Pancreas (tissue), 10 donors: ENCODE results near the gene GZF1. TPM values are rescaled to one million over a fixed set of nuclear protein-coding genes. Genes with fewer than 3 reads are reported as not detected.
A peak's percentile ranks its signal among the peaks of the same experiment; 100 is the strongest.

Experiments used
- ATAC-seq, 4 donors: fragments of 200-7000 bp; cut with Tn5 transposase; one replicate each; pipeline versions ENCODE4 v1.8.0 to v1.9.1; 2020; ENCODE audit warnings: mild to moderate bottlenecking in 4 of 4, moderate library complexity in 4 of 4
- DNase-seq, 6 donors: peaks; one replicate each; pipeline ENCODE4 v3.0.0-alpha.2; 2020
- FAIRE-seq: peaks from 2 replicates; lab custom pipeline; 2012; peaks lifted over from hg19 to GRCh38; lab: Jason Lieb, UNC
- H3K27ac ChIP-seq, 4 donors: fragments of 200-600 bp; sonication (generic); 1 replicate in 3 of 4; 2 replicates in 1 of 4; pipeline versions ENCODE4 v1.5.0 to v1.8.0; 2020
- H3K27me3 ChIP-seq, 4 donors: fragments of 200-600 bp; one replicate each; pipeline ENCODE4 v1.8.0; 2021
- H3K36me3 ChIP-seq, 3 donors: fragments of 200-600 bp; sonication (generic) in 1 of 3; one replicate each; pipeline versions ENCODE4 v1.5.0 to v1.8.0; 2020 to 2021
- H3K4me1 ChIP-seq, 3 donors: fragments of 200-600 bp; one replicate each; pipeline ENCODE4 v1.8.0; 2021
- H3K4me3 ChIP-seq, 4 donors: fragments of 200-600 bp; sonication (generic) in 2 of 4; one replicate each; pipeline versions ENCODE4 v1.5.0 to v1.8.0; 2020 to 2021
- H3K9me3 ChIP-seq, 4 donors: fragments of 200-600 bp; one replicate each; pipeline ENCODE4 v1.8.0; 2021
- WGBS, 2 donors: extraction: QIAGEN DNeasy Blood & Tissue Kit; methylation state at CpG; one replicate each; pipeline ENCODE4 v1.1.7; 2013; 5-methylcytosine and 5-hydroxymethylcytosine counted together
- intact Hi-C, 3 donors: fragments of 100-400 bp; cut with DNase I; formaldehyde crosslinking; loops; one replicate each; pipeline versions ENCODE4 v1.11.1 to v1.14.2; 2022
- polyA plus RNA-seq, 2 donors: library from polyadenylated mRNA; stranded (reverse); fragments of 200-250 nt; gene quantifications; one replicate each; pipeline ENCODE4 v1.2.3, GENCODE V29; 2013
- total RNA-seq, 6 donors: library from RNA; stranded (reverse); fragmentation: NEBNext Ultra II Directional in 4 of 6; extraction: Animal tissue kit (Norgen Biotek cat#: 25700) in 4 of 6; gene quantifications; one replicate each; pipeline versions ENCODE4 v1.2.1 to v1.2.4, GENCODE V29; 2021 to 2023
- TF ChIP-seq, protein P1 (sequence below), 4 donors: fragments of 200-600 bp; sonication (generic) in 3 of 4; IDR thresholded peaks; one replicate each; pipeline versions ENCODE4 v1.5.0 to v1.8.0; 2021; ENCODE audit warnings: antibody characterized with exemption in 4 of 4
- donor health status: healthy with polysubstance abuse.
- donor health status: DM: no; HTN: no; CAD: no; lungs with moderate emphysema.
- donor health status: DM: no; HTN: no; CAD: no.
- donor health status: control.
- donor health status: control.
- donor health status: Bipolar disorder and iron deficiency.
- donor health status: DM: yes; HTN: yes; CAD: no.
- donor health status: DM: no; HTN: no; CAD: no.
- donor health status: DM: no; HTN: no; CAD: no.
- donor health status: DM: yes; HTN: yes; CAD: no.

Gene GZF1
- total and polyA plus RNA-seq, 8 donors: 3.5 to 7.9 (median 4.3) TPM

DNA sequence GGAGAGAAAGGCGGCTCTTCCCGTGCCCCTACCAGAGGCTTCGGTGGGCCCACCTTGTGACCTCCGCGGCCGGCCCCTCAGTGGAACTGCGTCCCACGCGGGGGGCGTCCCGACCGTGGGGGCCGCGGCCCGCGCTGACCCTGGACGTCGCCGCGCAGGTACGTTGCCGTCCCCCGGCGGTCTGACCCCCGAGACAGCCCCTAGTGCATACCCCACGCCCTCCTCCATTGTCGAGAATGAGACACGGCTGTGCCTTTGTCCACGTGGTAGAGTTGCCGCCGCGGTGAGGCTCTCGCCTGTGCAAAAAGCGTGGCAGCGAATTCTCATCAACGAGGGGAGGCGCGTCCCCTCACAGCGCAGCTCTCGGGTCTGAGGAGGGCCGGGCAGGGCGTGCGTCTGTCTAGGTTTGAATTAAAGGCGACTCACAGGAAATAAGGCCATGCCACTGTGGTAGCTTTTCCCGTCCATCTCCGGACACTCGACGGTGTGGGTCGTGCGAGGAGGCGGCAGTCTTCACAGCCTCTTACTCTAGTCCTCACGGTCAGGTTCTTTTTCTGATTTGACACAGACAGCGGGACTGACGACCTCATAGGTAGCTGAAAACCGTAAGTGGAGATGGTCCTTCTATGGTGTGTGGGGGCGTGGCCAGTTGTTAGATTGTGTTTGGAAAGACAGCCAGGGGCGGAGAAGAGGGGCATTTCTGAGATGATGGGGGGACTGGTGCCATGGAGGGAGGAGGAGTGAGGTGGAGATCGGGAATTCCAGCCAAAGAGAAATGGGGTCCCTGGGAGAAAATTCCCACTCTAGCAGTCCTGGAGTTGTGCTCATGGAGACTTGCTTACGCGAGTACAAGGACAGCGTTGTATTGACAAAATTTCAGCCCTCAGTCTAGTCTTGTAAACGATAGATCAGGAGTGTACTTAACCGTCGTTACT lies 10.8 kb upstream of the GZF1 start:
- Histone ChIP-seq H3K36me3 (peaks cover 0 to 5% (median 5%) of the 10 kb centered on the region in 3 donors), H3K27me3 (no peaks in the 10 kb centered on the region), H3K4me3 (peak overlapping the region; percentile 94 to 98 (median 96)), H3K27ac (peak overlapping the region; percentile 88 to 99 (median 98)), H3K9me3 (no peaks in the 10 kb centered on the region), H3K4me1 (peaks cover 6 to 15% (median 11%) of the 10 kb centered on the region in 3 donors)
- DNase-seq (peak in 5 of 6 donors; percentile 37 to 79 (median 52)), FAIRE-seq (no peak), ATAC-seq (peak; percentile 25 to 35 (median 31))
- TF ChIP-seq, protein P1, sequence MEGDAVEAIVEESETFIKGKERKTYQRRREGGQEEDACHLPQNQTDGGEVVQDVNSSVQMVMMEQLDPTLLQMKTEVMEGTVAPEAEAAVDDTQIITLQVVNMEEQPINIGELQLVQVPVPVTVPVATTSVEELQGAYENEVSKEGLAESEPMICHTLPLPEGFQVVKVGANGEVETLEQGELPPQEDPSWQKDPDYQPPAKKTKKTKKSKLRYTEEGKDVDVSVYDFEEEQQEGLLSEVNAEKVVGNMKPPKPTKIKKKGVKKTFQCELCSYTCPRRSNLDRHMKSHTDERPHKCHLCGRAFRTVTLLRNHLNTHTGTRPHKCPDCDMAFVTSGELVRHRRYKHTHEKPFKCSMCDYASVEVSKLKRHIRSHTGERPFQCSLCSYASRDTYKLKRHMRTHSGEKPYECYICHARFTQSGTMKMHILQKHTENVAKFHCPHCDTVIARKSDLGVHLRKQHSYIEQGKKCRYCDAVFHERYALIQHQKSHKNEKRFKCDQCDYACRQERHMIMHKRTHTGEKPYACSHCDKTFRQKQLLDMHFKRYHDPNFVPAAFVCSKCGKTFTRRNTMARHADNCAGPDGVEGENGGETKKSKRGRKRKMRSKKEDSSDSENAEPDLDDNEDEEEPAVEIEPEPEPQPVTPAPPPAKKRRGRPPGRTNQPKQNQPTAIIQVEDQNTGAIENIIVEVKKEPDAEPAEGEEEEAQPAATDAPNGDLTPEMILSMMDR (IDR thresholded peaks at IDR 0.05): no peak
- intact Hi-C loops: no loop called here
- WGBS, 2 donors: 1% methylated on average over 48 to 64 of the region's 64 CpGs

DNA sequence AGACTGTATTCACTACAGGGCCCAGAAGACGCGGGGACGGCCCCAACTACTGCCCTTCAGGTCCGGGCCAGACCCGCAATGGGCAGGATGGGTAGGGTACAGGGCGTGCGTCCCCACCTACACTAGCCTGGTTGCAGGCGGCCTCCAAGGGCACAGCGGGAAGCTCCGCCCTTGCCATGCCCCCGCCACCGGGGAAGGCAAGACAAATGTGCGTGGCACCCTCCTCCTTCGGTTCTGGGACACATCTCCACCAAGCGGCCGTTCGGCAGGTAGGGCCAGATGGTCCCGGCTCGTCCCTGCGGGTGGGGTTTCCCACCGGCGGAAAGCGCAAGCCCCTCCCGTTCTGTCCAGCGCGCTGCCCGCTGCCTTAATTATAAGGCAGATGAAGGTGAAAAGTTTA lies 5.8 kb upstream of the GZF1 start:
- ATAC-seq (no peak), FAIRE-seq (no peak), DNase-seq (peak in 3 of 6 donors; percentile 26 to 73 (median 37))
- 75 to 77% methylated on average over 27 of the region's 27 CpGs for WGBS, 2 donors
- Histone ChIP-seq H3K9me3 (no peaks in the 10 kb centered on the region), H3K27ac (no peak overlapping the region), H3K4me1 (peaks cover 16 to 39% (median 19%) of the 10 kb centered on the region in 3 donors), H3K36me3 (peaks cover 0 to 5% (median 5%) of the 10 kb centered on the region in 3 donors), H3K4me3 (no peak overlapping the region), H3K27me3 (no peaks in the 10 kb centered on the region)
- intact Hi-C loops: no loop called here
- TF ChIP-seq, protein P1 (IDR thresholded peaks at IDR 0.05): no peak

DNA sequence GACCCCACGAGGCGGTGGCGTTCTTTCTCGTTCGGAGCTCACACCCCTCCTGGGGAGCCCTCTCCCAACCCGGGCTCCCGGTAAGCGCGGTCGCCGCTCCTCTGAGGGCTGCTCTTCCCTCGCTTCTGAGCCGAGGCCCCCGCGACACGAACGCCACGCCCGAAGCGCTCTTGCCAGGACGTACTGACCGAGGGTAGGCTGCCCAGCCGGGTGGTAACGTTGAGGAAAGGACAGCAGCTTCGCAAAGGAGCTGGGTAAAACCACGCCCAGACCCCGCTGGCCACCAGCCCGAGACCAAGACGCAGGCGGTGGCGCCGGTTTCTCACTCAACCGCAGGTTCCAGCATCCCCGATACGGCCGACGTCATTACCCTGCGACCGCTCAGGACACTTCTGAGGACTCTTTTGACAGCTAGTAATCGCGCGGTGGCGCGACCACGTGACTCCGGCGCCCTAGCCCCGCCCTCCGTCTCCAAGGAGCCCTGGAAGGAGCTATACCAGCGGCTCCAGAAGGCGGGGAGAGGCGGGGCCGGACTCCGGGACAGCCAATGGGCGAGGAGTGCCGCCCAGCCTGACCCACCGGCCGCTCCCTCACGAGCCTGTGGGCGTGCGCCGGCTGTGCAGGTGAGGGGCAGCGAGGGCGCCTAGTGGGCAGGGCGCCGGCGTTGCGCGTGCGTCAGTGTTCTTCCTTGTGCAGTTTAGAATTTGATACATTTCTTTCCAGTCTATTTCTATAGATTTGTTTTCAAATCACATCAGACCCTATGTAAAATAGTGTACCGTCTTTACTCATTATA lies 4.0 kb upstream of the GZF1 start:
- Histone ChIP-seq H3K4me3 (peak overlapping the region; percentile 53 to 69 (median 60)), H3K36me3 (peaks cover 0 to 5% (median 5%) of the 10 kb centered on the region in 3 donors), H3K27me3 (no peaks in the 10 kb centered on the region), H3K4me1 (peaks cover 10 to 28% (median 17%) of the 10 kb centered on the region in 3 donors), H3K9me3 (no peaks in the 10 kb centered on the region), H3K27ac (peak overlapping the region; percentile 81 to 100 (median 88))
- peak; percentile 99 to 100 (median 100) for DNase-seq
- TF ChIP-seq, protein P1 (IDR thresholded peaks at IDR 0.05): no peak
- peak; percentile 79 to 87 (median 82) for ATAC-seq
- intact Hi-C loops: no loop called here
- peak; percentile 84 for FAIRE-seq
- 0% methylated on average over 70 to 71 of the region's 71 CpGs for WGBS, 2 donors

DNA sequence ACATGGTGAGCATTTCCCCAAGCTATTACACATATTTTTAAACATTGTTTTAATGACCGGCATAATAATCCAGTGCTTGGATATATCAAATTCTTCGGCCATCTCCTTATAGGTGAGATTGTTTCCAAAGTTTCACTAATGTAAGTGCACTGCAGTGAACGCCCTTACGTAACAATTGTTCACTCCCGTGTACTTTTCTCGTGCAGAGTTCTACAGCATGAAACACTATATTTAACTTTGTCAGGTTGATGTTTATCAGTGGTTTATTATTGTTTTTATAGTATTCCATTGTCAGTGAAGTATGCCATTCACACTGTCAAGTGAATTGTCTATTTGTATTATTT lies 3.4 kb upstream of the GZF1 start:
- no peaks in the 10 kb centered on the region for H3K9me3 ChIP-seq
- TF ChIP-seq, protein P1 (IDR thresholded peaks at IDR 0.05): no peak
- WGBS, 2 donors: 4 to 10% methylated on average over 6 of the region's 6 CpGs
- H3K36me3 ChIP-seq: peaks cover 0 to 5% (median 5%) of the 10 kb centered on the region in 3 donors
- peaks cover 10 to 33% (median 23%) of the 10 kb centered on the region in 3 donors for H3K4me1 ChIP-seq
- DNase-seq (no peak), ATAC-seq (no peak), FAIRE-seq (no peak)
- H3K27me3 ChIP-seq: no peaks in the 10 kb centered on the region
- peak overlapping the region; percentile 81 to 100 (median 88) for H3K27ac ChIP-seq
- intact Hi-C loops: no loop called here
- peak overlapping the region in 3 of 4 donors; percentile 53 to 69 (median 64) for H3K4me3 ChIP-seq
